DND-41 (cell line): ENCODE data around the gene RHOJ.

Experiments used
- EZH2 ChIP-seq: IDR thresholded peaks from 3 replicates; pipeline ENCODE4 v1.6.1; 2012; ENCODE audit warnings: borderline replicate concordance, low read depth, mild to moderate bottlenecking, moderate library complexity, low read length, inconsistent platforms; ENCODE audit not compliant: severe bottlenecking
- TF ChIP-seq, protein P1 (sequence below): IDR thresholded peaks from 2 replicates; pipeline ENCODE4 v1.5.1; 2012; ENCODE audit warnings: borderline replicate concordance, low read length, moderate library complexity, mild to moderate bottlenecking; ENCODE audit not compliant: poor library complexity, severe bottlenecking; ENCODE audit errors: extremely low read depth

DNA sequence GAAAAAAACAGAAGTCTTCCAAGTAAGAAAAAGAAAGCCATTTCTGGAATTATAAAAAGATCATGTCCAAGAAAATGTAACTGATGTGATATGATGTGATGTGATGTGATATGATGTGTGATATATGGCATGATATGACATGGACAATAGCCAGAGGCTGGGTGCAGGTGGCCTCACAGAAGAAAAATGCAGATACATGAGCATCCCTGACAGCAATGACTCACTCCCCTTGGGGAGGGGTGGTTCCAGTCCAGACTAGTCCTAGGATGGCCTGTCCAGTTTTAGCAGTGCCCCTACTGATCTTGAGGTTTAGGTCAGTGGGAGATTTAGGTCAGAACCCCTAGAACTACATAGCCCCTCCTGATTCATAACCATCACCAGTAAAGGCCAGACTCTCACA lies 3.5 kb upstream of the RHOJ start:
- no peak for TF ChIP-seq EZH2
- TF ChIP-seq, protein P1, sequence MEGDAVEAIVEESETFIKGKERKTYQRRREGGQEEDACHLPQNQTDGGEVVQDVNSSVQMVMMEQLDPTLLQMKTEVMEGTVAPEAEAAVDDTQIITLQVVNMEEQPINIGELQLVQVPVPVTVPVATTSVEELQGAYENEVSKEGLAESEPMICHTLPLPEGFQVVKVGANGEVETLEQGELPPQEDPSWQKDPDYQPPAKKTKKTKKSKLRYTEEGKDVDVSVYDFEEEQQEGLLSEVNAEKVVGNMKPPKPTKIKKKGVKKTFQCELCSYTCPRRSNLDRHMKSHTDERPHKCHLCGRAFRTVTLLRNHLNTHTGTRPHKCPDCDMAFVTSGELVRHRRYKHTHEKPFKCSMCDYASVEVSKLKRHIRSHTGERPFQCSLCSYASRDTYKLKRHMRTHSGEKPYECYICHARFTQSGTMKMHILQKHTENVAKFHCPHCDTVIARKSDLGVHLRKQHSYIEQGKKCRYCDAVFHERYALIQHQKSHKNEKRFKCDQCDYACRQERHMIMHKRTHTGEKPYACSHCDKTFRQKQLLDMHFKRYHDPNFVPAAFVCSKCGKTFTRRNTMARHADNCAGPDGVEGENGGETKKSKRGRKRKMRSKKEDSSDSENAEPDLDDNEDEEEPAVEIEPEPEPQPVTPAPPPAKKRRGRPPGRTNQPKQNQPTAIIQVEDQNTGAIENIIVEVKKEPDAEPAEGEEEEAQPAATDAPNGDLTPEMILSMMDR = no peak
